H1 (cell line): ENCODE measurements around the gene ANKH. TPM values are rescaled to one million over a fixed set of nuclear protein-coding genes. Genes with fewer than 3 reads are reported as not detected.

Experiments used
- BRCA1 ChIP-seq: IDR thresholded peaks from 2 replicates; pipeline ENCODE4 v1.6.1; 2012; ENCODE audit warnings: low read depth, low read length, improper control_type of control experiment
- CBX5 ChIP-seq: fragments of 300-800, 300-1000 bp; sonication (generic); IDR thresholded peaks from 2 replicates; pipeline ENCODE4 v1.7.1; 2016; ENCODE audit warnings: antibody characterized with exemption, low read length, low read depth
- E2F6 ChIP-seq: IDR thresholded peaks from 2 replicates; pipeline ENCODE4 v1.6.1; 2012; ENCODE audit warnings: inconsistent platforms
- NANOG ChIP-seq: IDR thresholded peaks from 2 replicates; pipeline ENCODE4 v1.6.1; 2011; ENCODE audit warnings: low read length, low read depth, mild to moderate bottlenecking, inconsistent platforms; ENCODE audit not compliant: insufficient read depth, poor library complexity, severe bottlenecking
- SP2 ChIP-seq: IDR thresholded peaks from 2 replicates; pipeline ENCODE4 v1.6.1; 2012; ENCODE audit warnings: mild to moderate bottlenecking, low read length, inconsistent platforms
- SUZ12 ChIP-seq: fragments of 200-600 bp; sonication (generic); IDR thresholded peaks from 2 replicates; pipeline ENCODE4 v1.6.1; 2012; ENCODE audit warnings: mild to moderate bottlenecking, inconsistent platforms, low read length, moderate library complexity, mixed read lengths
- TAF7 ChIP-seq: optimal IDR thresholded peaks from 2 replicates; pipeline ENCODE3; 2011; ENCODE audit warnings: low read depth, mild to moderate bottlenecking, inconsistent platforms, low read length, moderate library complexity, borderline replicate concordance
- ZNF274 ChIP-seq: IDR thresholded peaks from 2 replicates; pipeline ENCODE4 v1.7.0; 2012; ENCODE audit warnings: low read length, borderline replicate concordance; ENCODE audit errors: extremely low read depth
- polyA plus RNA-seq, 7 experiments: library from polyadenylated mRNA; depleted of rRNA in 3 of 7; stranded (reverse) in 5 of 7; unstranded in 2 of 7; fragments of >200 nt in 5 of 7; fragments of 200-250 nt in 2 of 7; gene quantifications; 1 replicate in 5 of 7; 2 replicates in 1 of 7; 4 replicates in 1 of 7; pipeline versions ENCODE4 v1.2.1 to v1.2.3, GENCODE V29; 2011 to 2013; ENCODE audit warnings: missing spikeins in 2 of 7, mixed read lengths in 2 of 7
- total RNA-seq: library from RNA; stranded (reverse); fragmentation: NEBNext Ultra II Directional; extraction: Animal tissue kit (Norgen Biotek cat#: 25700); gene quantifications from 2 replicates; pipeline ENCODE4 v1.2.1, GENCODE V29; 2021

ANKH gene
- total and polyA plus RNA-seq, 2 of the 8 experiments (the other 6 are each of a cell fraction or from before 2014, with no cell fraction given), result 5.3 to 13.0 TPM

GRCh38 chr5:14667770-14668169, 203.8 kb downstream of the ANKH start (continued):
- TF ChIP-seq NANOG, result no peak
- no peak for TF ChIP-seq E2F6
- TF ChIP-seq SUZ12, result no peak
- no peak for TF ChIP-seq TAF7
- no peak for TF ChIP-seq BRCA1
- no peak for TF ChIP-seq SP2
- TF ChIP-seq ZNF274, result no peak
- TF ChIP-seq CBX5, result no peak
